ENCODE measurements around the gene TRIP12.

Gene TRIP12

GRCh38 chr2:229900012-229900411 is 21.8 kb downstream of the TRIP12 start:
- ChIA-PET POLR2A (interaction anchor here (1.0 kb wide), 1 partner anchor 47 kb away, joined by 3 read pairs; no protein-coding TSS in a partner anchor), CTCF (interaction anchor here (1.0 kb wide), 1 partner anchor 30 kb away, joined by 3 read pairs; no protein-coding TSS in a partner anchor)
- no peak for TF ChIP-seq CTCF (IDR thresholded peaks at IDR 0.05; ENCODE audit: insufficient read depth, low read length, missing control alignments)
- H3K4me3 ChIP-seq (ENCODE audit: low read depth, low read length) = no peak overlapping the region
- DNase-seq (ENCODE audit: low read depth, low spot score) = no peak

- TF ChIP-seq CTCF (IDR thresholded peaks at IDR 0.05; ENCODE audit: insufficient read depth, low read length, missing control alignments) = no peak
- ChIA-PET POLR2A (no interaction called here), CTCF (interaction anchor here (1.0 kb wide), 1 partner anchor 30 kb away, joined by 3 read pairs; no protein-coding TSS in a partner anchor)
- DNase-seq (ENCODE audit: low read depth, low spot score) = no peak
- H3K4me3 ChIP-seq (ENCODE audit: low read depth, low read length) = no peak overlapping the region
These were observed 22.2 kb downstream of the TRIP12 start for GRCh38 chr2:229899604-229900003.

DNA sequence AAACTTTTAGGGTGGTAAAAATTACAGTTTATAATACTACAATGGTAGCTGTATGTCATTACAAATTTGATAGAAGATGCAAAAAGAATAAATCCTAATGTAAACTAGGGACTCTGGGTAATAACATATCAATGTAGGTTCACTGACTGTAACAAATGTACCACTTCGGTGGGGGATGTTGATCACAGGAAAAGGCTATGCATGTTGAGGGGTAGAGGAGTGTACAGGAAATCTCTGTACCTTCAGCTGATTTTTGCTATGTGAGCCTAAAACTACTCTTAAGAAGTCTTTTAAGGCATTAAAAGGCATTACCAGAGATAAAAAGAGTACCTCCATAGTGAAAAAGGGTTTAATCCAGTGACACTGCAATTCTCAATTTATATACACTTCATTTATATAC is 25.0 kb downstream of the TRIP12 start:
- no peak for DNase-seq (ENCODE audit: low read depth, low spot score)
- ChIA-PET POLR2A (no interaction called here), CTCF (no interaction called here)
- TF ChIP-seq CTCF (IDR thresholded peaks at IDR 0.05; ENCODE audit: insufficient read depth, low read length, missing control alignments) = no peak
- H3K4me3 ChIP-seq (ENCODE audit: low read depth, low read length) = no peak overlapping the region

DNA sequence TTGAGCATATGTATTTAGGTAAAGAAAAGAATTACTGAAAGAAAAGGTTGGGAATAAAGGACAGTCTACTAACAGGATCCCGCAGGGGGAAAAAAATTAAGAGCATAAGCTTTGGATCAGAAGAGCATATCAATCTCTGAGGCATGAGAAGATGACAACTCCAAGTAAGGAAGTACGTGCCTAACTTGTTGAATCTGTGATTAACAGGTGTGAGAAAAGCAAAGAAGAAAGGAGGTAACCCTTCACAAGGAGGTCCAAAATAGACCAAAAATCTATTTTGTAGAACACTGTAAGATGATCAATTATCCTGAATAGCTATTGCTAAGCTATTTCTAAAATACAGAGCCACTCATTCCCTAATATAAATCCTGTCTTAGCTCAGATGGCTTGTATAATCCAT is 32.8 kb downstream of the TRIP12 start:
- ChIA-PET POLR2A (no interaction called here), CTCF (no interaction called here)

GRCh38 chr2:229888031-229888430 is 33.8 kb downstream of the TRIP12 start:
- ChIA-PET POLR2A (no interaction called here), CTCF (interaction anchor here (3.7 kb wide), 1 partner anchor 87 kb away, joined by 14 read pairs; no protein-coding TSS in a partner anchor)
- DNase-seq (ENCODE audit: low read depth, low spot score) = no peak
- TF ChIP-seq CTCF (IDR thresholded peaks at IDR 0.05; ENCODE audit: insufficient read depth, low read length, missing control alignments) = no peak
- no peak overlapping the region for H3K4me3 ChIP-seq (ENCODE audit: low read depth, low read length)

More for the DNA sequence above, 32.8 kb downstream of the TRIP12 start:
- no peak overlapping the region for H3K4me3 ChIP-seq (ENCODE audit: low read depth, low read length)
- TF ChIP-seq CTCF (IDR thresholded peaks at IDR 0.05; ENCODE audit: insufficient read depth, low read length, missing control alignments) = no peak
- no peak for DNase-seq (ENCODE audit: low read depth, low spot score)

- ChIA-PET CTCF (interaction anchor here (3.7 kb wide), 1 partner anchor 86 kb away, joined by 14 read pairs; no protein-coding TSS in a partner anchor), POLR2A (no interaction called here)
These were observed 34.4 kb downstream of the TRIP12 start for GRCh38 chr2:229887441-229887840.

More at GRCh38 chr2:229887441-229887840, 34.4 kb downstream of the TRIP12 start:
- H3K4me3 ChIP-seq (ENCODE audit: low read depth, low read length) = no peak overlapping the region
- no peak for TF ChIP-seq CTCF (IDR thresholded peaks at IDR 0.05; ENCODE audit: insufficient read depth, low read length, missing control alignments)
- DNase-seq (ENCODE audit: low read depth, low spot score) = no peak

Measured in AG04449 (cell line).